DOHH2 (cell line): ENCODE data around the gene ZNF749.

Experiments
- EZH2phosphoT487 ChIP-seq: fragments of 200-600 bp; sonication (generic); IDR thresholded peaks from 2 replicates; pipeline ENCODE4 v1.6.1; 2017; ENCODE audit warnings: borderline replicate concordance, mild to moderate bottlenecking, antibody characterized with exemption, low read length, moderate library complexity, mixed read lengths
- TF ChIP-seq, protein P1 (sequence below): fragments of 200-600 bp; sonication (generic); IDR thresholded peaks from one replicate; pipeline ENCODE4 v1.5.1; 2014; ENCODE audit warnings: antibody characterized with exemption, mild to moderate bottlenecking, low read depth, low read length; ENCODE audit not compliant: poor library complexity, severe bottlenecking

DNA sequence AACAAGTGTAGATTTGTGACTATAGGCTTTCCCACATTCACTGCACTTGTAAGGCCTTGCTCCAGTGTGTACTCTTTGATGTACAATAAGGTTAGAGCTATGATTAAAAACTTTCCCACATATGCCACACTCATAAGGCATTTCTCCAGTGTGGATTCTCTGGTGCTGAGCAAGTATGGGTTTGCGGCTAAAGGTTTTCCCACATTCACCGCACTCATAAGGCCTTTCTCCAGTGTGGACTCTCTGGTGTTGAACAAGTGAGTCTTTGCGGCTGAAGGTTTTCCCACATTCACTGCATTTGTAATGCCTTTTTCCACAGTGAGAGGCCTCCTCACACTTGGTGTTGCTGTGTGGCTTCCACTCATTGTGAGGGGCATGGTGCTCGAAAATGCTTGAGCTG lies 38.5 kb downstream of the ZNF749 start:
- TF ChIP-seq, protein P1, sequence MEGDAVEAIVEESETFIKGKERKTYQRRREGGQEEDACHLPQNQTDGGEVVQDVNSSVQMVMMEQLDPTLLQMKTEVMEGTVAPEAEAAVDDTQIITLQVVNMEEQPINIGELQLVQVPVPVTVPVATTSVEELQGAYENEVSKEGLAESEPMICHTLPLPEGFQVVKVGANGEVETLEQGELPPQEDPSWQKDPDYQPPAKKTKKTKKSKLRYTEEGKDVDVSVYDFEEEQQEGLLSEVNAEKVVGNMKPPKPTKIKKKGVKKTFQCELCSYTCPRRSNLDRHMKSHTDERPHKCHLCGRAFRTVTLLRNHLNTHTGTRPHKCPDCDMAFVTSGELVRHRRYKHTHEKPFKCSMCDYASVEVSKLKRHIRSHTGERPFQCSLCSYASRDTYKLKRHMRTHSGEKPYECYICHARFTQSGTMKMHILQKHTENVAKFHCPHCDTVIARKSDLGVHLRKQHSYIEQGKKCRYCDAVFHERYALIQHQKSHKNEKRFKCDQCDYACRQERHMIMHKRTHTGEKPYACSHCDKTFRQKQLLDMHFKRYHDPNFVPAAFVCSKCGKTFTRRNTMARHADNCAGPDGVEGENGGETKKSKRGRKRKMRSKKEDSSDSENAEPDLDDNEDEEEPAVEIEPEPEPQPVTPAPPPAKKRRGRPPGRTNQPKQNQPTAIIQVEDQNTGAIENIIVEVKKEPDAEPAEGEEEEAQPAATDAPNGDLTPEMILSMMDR = no peak
- no peak for TF ChIP-seq EZH2phosphoT487
